NCI-H146 treated with DMSO at 0.1 percent for 48 hours (cell line): ENCODE results near the gene NHLRC2.

Source experiments
- DNase-seq: peaks from one replicate; lab custom pipeline; 2025; ENCODE audit not compliant: unreplicated experiment; lab: John Stamatoyannopoulos, UW

NHLRC2 gene

DNA sequence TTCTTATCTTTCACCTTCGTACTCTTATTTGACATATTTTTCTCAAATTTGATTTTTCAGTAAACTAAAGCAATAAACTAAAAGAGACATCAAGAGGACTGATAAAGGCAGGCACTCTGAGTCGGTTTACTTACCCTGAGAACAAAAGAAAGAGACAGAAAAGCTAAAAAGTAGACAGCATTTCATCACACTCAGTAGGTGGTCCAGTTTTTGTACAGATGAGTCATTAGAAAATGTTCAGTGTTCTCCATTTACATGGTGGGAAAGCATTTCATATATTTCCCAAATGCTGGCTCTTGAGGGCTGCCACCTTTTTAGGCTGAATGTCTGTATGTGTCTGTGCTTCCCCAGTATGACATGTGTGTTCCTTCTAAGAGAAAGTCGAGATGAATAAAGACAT lies 52.7 kb downstream of the NHLRC2 start:
- no peak for DNase-seq

- no peak for DNase-seq
Measured at GRCh38 chr10:113908236-113908635, 53.8 kb downstream of the NHLRC2 start.

DNA sequence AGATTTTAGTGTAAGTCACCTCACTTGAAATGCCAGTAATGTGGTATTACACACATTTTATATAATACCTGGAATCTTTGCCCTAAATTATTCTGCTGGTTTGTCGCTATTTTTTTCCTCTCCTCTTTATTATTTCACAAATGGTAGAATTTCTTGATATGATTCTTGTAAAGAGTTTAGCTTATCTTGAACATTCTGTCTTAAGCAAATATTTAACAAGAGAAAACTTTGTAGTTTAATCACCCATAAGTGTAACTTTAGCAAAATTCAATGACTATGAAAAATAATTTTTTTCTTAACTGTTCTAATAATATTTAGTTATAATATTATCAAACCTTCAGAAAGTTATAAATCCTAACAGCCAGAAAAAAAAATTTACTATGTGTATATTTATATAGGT lies 56.7 kb downstream of the NHLRC2 start:
- no peak for DNase-seq

DNA sequence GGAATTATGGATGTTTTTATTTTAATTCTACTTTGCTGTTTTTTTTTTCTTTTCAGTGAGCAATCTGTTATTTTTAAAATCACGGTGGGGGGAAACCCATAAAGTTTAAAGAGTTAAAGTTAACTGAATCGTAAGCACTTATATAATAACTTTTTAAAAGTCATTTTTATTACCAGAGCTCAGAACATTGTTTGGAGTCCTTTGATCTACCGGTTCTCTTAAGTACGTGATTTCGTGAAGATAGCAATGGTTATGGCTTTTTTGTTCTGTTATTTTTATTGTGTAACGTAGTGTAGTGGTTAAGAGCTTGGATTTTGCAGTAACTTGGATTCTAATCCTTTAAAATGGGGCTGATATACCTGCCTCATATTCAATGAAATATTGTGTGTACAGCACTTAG lies 57.4 kb downstream of the NHLRC2 start:
- DNase-seq: no peak

DNA sequence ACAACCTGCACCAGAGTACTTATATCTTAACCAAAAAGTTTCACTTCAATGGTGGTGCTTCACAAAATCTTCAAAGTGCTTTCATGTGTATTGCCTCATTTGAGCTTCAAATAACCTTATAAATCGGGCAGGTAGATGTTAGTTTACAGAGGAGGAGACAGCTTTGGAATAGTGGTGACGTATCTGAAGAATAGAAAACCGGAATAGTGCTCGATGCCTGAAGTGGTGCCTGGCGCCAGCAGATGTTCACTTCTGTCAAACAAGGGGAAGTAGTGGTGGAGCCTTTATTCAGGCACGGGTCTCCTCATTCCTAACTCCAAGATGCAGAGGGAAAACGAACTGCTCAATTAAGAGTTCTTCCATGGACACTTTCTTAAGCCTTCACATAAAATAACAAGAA lies 58.1 kb downstream of the NHLRC2 start:
- no peak for DNase-seq

- no peak for DNase-seq
Measured at GRCh38 chr10:113914956-113915355, 60.5 kb downstream of the NHLRC2 start.

GRCh38 chr10:113915540-113915939 lies 61.1 kb downstream of the NHLRC2 start:
- no peak for DNase-seq

- no peak for DNase-seq
Measured at GRCh38 chr10:113916053-113916452, 61.6 kb downstream of the NHLRC2 start.

DNA sequence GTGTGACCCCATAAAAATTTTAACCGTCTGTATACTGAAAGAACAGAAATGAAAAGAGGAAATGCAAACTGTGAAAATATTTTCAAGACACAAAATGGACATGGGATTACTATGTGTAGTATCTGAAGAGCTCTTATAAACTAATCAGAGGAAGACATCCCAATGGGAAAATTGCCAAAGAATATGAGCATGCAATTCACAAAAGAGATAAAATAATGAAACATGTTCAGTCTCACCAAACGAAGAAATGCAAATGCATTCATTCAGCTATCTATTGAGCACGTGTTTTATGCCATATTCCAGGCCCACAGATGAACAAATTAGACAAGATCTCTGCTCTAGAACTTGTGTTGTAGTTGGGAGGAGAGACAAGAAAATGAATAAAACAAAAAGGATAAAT lies 63.2 kb downstream of the NHLRC2 start:
- DNase-seq: no peak

- DNase-seq: no peak
Measured at GRCh38 chr10:113920114-113920513, 65.7 kb downstream of the NHLRC2 start.

DNA sequence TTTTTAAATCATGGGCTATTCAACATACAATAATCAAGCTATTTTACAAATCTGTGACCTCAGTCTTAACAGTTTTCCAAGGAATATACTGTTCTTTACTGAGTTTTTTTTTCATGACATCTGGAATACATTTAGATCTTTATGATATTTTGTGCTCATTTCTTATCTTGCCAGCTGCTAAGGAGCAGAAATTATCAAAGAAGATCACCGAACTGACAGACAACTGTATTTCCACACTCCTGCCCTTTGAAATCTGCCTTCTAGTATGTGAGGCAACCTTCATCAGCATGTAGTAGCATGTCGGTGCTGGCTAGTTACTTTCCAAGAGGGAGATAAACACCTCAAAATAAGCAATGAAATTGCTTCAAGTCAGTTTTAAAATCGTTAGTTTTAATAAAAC lies 66.4 kb downstream of the NHLRC2 start:
- no peak for DNase-seq

- no peak for DNase-seq
Measured at GRCh38 chr10:113921561-113922370, 67.3 kb downstream of the NHLRC2 start.

GRCh38 chr10:113922787-113923570 lies 68.5 kb downstream of the NHLRC2 start:
- DNase-seq: no peak

GRCh38 chr10:113924186-113924585 lies 69.7 kb downstream of the NHLRC2 start:
- DNase-seq: no peak

- no peak for DNase-seq
Measured at GRCh38 chr10:113924664-113925063, 70.2 kb downstream of the NHLRC2 start.

GRCh38 chr10:113927440-113927839 lies 73.0 kb downstream of the NHLRC2 start:
- peak; percentile 39 for DNase-seq

GRCh38 chr10:113928830-113929229 lies 74.4 kb downstream of the NHLRC2 start:
- DNase-seq: no peak

- DNase-seq: no peak
Measured at GRCh38 chr10:113929522-113929921, 75.1 kb downstream of the NHLRC2 start.

GRCh38 chr10:113930482-113931057 lies 76.1 kb downstream of the NHLRC2 start:
- no peak for DNase-seq

- DNase-seq: no peak
Measured at GRCh38 chr10:113932854-113933253, 78.4 kb downstream of the NHLRC2 start.

- no peak for DNase-seq
Measured at GRCh38 chr10:113933894-113934532, 79.6 kb downstream of the NHLRC2 start.

GRCh38 chr10:113937258-113937657 lies 82.8 kb downstream of the NHLRC2 start:
- no peak for DNase-seq
